Measurements from ENCODE around the gene YDJC.

GRCh38 chr22:21634844-21635243 is 5.0 kb upstream of the YDJC start:
- TF ChIP-seq EZH2 (IDR thresholded peaks at IDR 0.05; ENCODE audit: low read depth) (no peak), CTCF (conservative IDR thresholded peaks at IDR 0.05) (no peak)
